Brain microvascular endothelial cell (primary cell): ENCODE data around the gene PTGER1.

Experiments
- DNase-seq: peaks from one replicate; pipeline ENCODE4 v3.0.0-alpha.2; 2020
- H3K27ac ChIP-seq: fragments of 250-450 bp; sonication (Bioruptor Pico); 2 replicates; pipeline ENCODE4 v1.5.1; 2020; ENCODE audit warnings: mild to moderate bottlenecking, moderate library complexity
- H3K27me3 ChIP-seq: fragments of 250-450 bp; sonication (Bioruptor Pico); replicated peaks from 2 replicates; pipeline ENCODE4 v1.5.1; 2020; ENCODE audit warnings: mild to moderate bottlenecking
- H3K36me3 ChIP-seq: fragments of 250-450 bp; sonication (Bioruptor Pico); replicated peaks from 2 replicates; pipeline ENCODE4 v1.5.1; 2020; ENCODE audit warnings: mild to moderate bottlenecking
- H3K4me3 ChIP-seq: 2 replicates; pipeline ENCODE4 v1.5.1; 2011; ENCODE audit warnings: low read depth, mild to moderate bottlenecking, control low read depth, low read length, moderate library complexity
- in situ Hi-C: cut with HindIII; loops from 2 replicates; pipeline ENCODE4 v1.10.0; 2017; ENCODE audit warnings: low sequenced_read_pairs, low pct_ligation_motif_present
- TF ChIP-seq, protein P1 (sequence below): IDR thresholded peaks from 2 replicates; pipeline ENCODE4 v1.5.1; 2011; ENCODE audit warnings: low read depth, mild to moderate bottlenecking, moderate library complexity, low read length, control low read depth, inconsistent platforms; ENCODE audit errors: missing control alignments

Gene PTGER1

DNA sequence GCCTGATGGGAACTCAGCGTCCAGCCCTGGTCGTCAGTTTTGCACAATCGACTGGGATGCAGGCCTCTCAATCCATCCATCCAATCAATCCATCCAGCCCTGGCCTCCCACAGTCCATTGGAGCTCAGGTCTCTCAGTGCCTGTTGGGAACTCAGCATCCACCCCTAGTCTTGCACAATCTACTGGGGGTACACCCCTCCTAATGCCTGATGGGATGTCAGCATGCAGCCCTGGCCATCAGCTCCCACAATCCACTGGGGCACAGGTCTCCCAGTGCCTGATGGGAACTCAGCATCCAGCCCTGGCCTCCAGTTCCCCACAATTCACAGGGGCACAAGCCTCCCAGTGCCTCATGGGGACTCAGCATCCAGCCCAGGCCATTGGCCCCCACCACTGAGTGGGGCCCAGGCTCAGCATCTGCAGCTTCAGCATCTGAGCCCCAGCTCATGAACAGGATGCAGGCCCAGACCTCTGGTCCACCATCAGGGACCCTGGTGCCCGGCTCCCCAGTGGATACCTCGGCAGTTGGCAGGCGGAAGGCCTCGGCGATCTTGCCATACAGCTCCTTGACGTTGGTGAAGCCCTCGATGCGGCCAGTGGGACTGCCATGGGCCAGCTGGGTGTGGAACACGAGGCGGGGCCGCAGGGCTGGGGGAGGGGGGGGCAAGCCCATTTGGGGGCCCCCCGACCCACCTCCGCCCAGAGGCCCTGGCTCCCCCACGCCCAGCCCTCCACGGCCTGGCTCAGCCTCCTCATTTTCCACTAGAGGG, 7.2 kb upstream of the PTGER1 start:
- in situ Hi-C loops = no loop called here
- H3K36me3 ChIP-seq = peaks cover 53% of the 10 kb centered on the region

DNA sequence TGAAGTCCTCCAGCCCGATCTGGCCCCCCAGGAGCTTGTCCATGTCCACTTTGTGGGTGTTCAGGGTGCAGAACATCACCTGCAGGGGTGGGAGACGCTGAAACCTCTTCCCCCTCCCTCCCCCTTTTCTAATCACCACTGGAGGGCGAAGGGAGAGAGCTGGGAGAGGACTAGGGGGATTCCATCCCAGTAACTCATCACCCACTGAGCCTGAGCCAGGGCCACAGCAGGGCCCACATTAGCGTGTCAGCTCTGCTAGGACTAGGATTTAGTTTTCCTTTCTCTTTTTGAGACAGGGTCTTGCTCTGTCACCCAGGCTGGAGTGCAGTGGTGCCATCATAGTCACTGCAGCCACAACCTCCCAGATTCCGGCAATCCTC, 5.5 kb upstream of the PTGER1 start:
- H3K27me3 ChIP-seq = no peaks in the 10 kb centered on the region
- in situ Hi-C loops = no loop called here
- TF ChIP-seq, protein P1, sequence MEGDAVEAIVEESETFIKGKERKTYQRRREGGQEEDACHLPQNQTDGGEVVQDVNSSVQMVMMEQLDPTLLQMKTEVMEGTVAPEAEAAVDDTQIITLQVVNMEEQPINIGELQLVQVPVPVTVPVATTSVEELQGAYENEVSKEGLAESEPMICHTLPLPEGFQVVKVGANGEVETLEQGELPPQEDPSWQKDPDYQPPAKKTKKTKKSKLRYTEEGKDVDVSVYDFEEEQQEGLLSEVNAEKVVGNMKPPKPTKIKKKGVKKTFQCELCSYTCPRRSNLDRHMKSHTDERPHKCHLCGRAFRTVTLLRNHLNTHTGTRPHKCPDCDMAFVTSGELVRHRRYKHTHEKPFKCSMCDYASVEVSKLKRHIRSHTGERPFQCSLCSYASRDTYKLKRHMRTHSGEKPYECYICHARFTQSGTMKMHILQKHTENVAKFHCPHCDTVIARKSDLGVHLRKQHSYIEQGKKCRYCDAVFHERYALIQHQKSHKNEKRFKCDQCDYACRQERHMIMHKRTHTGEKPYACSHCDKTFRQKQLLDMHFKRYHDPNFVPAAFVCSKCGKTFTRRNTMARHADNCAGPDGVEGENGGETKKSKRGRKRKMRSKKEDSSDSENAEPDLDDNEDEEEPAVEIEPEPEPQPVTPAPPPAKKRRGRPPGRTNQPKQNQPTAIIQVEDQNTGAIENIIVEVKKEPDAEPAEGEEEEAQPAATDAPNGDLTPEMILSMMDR = peak; percentile 14
- peak; percentile 38 for DNase-seq
- peak overlapping the region; percentile 25 for H3K27ac ChIP-seq
- peaks cover 43% of the 10 kb centered on the region for H3K36me3 ChIP-seq
- H3K4me3 ChIP-seq = no peak overlapping the region

More for the DNA sequence above, 7.2 kb upstream of the PTGER1 start:
- H3K27me3 ChIP-seq = no peaks in the 10 kb centered on the region
- DNase-seq = no peak
- TF ChIP-seq, protein P1 = no peak
- no peak overlapping the region for H3K4me3 ChIP-seq
- H3K27ac ChIP-seq = no peak overlapping the region

DNA sequence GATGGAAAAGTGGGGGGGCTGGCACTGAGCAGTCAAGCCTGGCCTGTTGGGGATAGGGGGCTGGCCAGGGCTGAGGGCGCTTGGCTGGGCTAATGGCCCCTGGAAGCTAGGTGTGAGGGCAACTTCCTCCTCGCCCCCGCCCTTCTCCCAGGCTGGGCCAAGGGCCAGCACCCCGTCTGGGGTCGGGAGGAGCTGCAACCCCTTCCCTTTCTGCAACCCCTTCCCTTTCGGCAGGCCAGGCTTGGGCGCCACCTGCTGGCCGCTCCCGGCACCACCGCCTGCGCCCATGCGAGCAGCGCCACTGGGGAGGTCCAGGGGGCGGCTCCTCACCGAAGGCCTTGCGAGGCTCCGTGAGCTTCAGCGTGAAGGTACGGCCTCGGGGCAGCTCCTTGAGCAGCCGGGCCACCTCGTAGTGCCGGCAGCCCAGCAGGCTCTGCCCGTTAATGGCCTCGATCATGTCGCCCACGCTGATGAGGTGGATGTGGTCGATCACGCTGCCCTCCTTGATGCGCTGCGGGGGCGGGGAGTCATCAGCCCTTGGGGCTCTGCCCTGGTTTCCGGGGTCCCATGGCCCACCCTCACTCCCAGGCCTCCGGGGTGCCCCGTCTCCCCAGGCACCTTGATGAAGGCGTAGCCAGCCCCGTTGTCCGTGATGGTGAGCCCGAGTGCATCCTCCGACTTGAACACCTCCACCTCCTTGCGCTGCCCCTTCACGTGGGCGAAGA, 5.0 kb upstream of the PTGER1 start:
- TF ChIP-seq, protein P1 = peak; percentile 78
- H3K36me3 ChIP-seq = peaks cover 40% of the 10 kb centered on the region
- no peak overlapping the region for H3K4me3 ChIP-seq
- in situ Hi-C loops = no loop called here
- no peaks in the 10 kb centered on the region for H3K27me3 ChIP-seq
- DNase-seq = no peak
- H3K27ac ChIP-seq = peak overlapping the region; percentile 1

DNA sequence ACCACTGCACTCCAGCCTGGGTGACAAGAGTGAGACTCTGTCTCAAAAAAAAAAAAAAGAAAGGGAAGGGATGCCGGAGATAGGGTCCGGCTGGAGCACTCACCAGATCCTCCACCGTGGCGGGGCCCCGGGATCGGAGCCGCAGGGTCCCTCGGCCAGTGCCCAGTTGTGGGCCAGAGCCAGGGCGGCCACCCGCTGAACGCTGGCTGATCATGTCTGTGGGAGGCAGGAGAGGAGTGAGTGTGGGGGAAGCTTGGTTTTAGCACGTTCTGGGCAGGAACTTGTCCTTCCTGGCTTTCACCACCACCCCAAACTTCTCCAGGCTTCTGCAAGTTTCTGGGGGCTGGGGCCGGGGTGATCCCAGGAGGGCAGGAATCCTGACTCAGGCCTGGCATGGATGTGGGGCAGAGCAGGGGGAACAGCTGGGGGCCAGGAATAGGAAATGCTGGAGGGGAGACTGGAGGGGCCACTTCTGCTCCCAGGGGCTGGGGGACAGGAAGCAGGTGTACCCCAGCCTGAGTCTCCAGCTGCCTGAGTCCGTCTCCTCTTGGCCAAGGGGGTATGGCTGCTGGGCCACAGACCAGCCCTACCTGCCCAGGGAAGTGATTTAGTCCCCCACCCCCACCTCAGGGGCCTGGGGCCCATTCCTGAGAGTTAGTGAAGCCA, 4.3 kb upstream of the PTGER1 start:
- DNase-seq = no peak
- in situ Hi-C loops = no loop called here
- no peaks in the 10 kb centered on the region for H3K27me3 ChIP-seq
- H3K36me3 ChIP-seq = peaks cover 39% of the 10 kb centered on the region
- H3K4me3 ChIP-seq = no peak overlapping the region
- H3K27ac ChIP-seq = no peak overlapping the region
- TF ChIP-seq, protein P1 = no peak

DNA sequence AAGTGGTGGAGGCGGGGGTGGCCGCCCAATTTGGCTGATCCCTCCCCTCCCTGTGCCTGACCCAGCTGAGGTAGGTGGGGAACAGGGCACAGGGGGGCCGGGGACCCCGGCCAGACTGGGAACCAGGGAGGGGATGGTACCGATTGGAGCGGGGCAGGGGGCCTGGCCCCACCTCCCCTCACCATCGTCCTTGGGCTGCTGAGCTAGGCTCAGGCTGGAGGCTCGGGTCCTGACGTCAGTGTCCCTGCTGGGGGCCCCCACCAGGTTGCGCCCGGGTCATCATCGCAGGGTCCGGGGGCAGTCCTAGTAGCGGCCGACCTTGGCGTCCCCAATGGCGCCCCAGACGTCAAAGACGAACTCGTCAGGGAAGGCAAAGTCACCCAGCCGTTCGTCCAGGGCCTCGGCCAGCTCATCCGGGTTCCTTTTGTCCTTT, 3.0 kb upstream of the PTGER1 start:
- H3K27ac ChIP-seq = no peak overlapping the region
- peaks cover 36% of the 10 kb centered on the region for H3K36me3 ChIP-seq
- no peak overlapping the region for H3K4me3 ChIP-seq
- no peak for DNase-seq
- in situ Hi-C loops = no loop called here
- no peaks in the 10 kb centered on the region for H3K27me3 ChIP-seq
- TF ChIP-seq, protein P1 = no peak
